GM12878 (cell line): ENCODE measurements around the gene LDB2. TPM values are rescaled to one million over a fixed set of nuclear protein-coding genes. Genes with fewer than 3 reads are reported as not detected.

ENCODE experiments used
- ATAC-seq: fragments of 200-7000 bp; cut with Tn5 transposase; 3 replicates; pipeline ENCODE4 v1.9.1; 2020; ENCODE audit warnings: mild to moderate bottlenecking, moderate library complexity
- BruUV-seq: library from RNA; stranded (reverse); fragments of 400-500 nt; replicated peaks from 2 replicates; lab custom pipeline; 2021; lab: Mats Ljungman, UMichigan
- CTCF ChIA-PET: fragments of 300-600 bp; sonication (Branson Sonifier 250); formaldehyde crosslinking; extraction: SDS; loops from one replicate; lab custom pipeline; 2021; ENCODE audit warnings: inconsistent platforms; lab: Yijun Ruan, JAX
- POLR2A ChIA-PET: fragments of 350-600 bp; formaldehyde crosslinking; extraction: SDS; loops from one replicate; lab custom pipeline; 2021; ENCODE audit warnings: inconsistent platforms; lab: Charles Lee
- RAD21 ChIA-PET: fragments of 300-600 bp; sonication (Branson Sonifier 250); formaldehyde crosslinking; loops from one replicate; lab custom pipeline; 2023; ENCODE audit warnings: antibody characterized with exemption; ENCODE audit not compliant: unreplicated experiment; lab: Charles Lee
- SMC1A ChIA-PET: fragments of 300-600 bp; sonication (Branson Sonifier 250); formaldehyde crosslinking; loops from one replicate; lab custom pipeline; 2023; ENCODE audit not compliant: unreplicated experiment, uncharacterized antibody; lab: Charles Lee
- DNase-seq: peaks from one replicate; pipeline ENCODE4 v3.0.0-alpha.2; 2011; ENCODE audit warnings: low read depth, low spot score
- FAIRE-seq: peaks from 3 replicates; lab custom pipeline; 2011; peaks lifted over from hg19 to GRCh38; lab: Jason Lieb, UNC
- H2AFZ ChIP-seq: 2 replicates; pipeline ENCODE4 v1.6.0; 2011; ENCODE audit warnings: low read depth, low read length, control low read depth; ENCODE audit not compliant: control insufficient read depth
- H3K27ac ChIP-seq: 2 replicates; pipeline ENCODE4 v1.5.1; 2011; ENCODE audit warnings: control low read depth; ENCODE audit not compliant: control insufficient read depth, insufficient read depth
- H3K27me3 ChIP-seq, 2 experiments: replicated peaks in 1 of 2; 2 replicates each; pipeline versions ENCODE4 v1.6.0 to v1.6.1; 2011; ENCODE audit warnings: low read length in 1 of 2; ENCODE audit not compliant: control insufficient read depth in 2 of 2, insufficient read depth in 2 of 2
- H3K36me3 ChIP-seq, 2 experiments: 2 replicates each; pipeline ENCODE4 v1.5.1; 2011; ENCODE audit warnings: low read length in 1 of 2; ENCODE audit not compliant: control insufficient read depth in 2 of 2, insufficient read depth in 2 of 2
- H3K4me1 ChIP-seq: 2 replicates; pipeline ENCODE4 v1.6.1; 2011; ENCODE audit warnings: mild to moderate bottlenecking, low read length, moderate library complexity, mixed read lengths; ENCODE audit not compliant: control insufficient read depth, insufficient read depth
- H3K4me2 ChIP-seq: 2 replicates; pipeline ENCODE4 v1.6.0; 2011; ENCODE audit warnings: control low read depth; ENCODE audit not compliant: control insufficient read depth, insufficient read depth
- H3K4me3 ChIP-seq: fragments of 200-600 bp; sonication (generic); 2 replicates; pipeline ENCODE4 v1.5.1; 2016
- H3K79me2 ChIP-seq: 2 replicates; pipeline ENCODE4 v1.6.0; 2011; ENCODE audit warnings: low read length; ENCODE audit not compliant: control insufficient read depth, insufficient read depth
- H3K9ac ChIP-seq: 2 replicates; pipeline ENCODE4 v1.8.0; 2011; ENCODE audit warnings: low read length, control low read depth, mixed read lengths; ENCODE audit not compliant: control insufficient read depth, insufficient read depth
- H3K9me3 ChIP-seq: replicated peaks from 3 replicates; pipeline ENCODE4 v1.5.1; 2011; ENCODE audit warnings: mild to moderate bottlenecking, low read length; ENCODE audit not compliant: control insufficient read depth, insufficient read depth
- H4K20me1 ChIP-seq: 2 replicates; pipeline ENCODE4 v1.6.0; 2011; ENCODE audit not compliant: control insufficient read depth, insufficient read depth
- BACH1 ChIP-seq: fragments of 450-650 bp; IDR thresholded peaks from 2 replicates; pipeline ENCODE4 v1.6.1; 2017; ENCODE audit warnings: mild to moderate bottlenecking, borderline replicate concordance
- NR2F1 ChIP-seq: fragments of 450-650 bp; conservative IDR thresholded peaks from 2 replicates; pipeline ENCODE4 v1.6.1; 2017; ENCODE audit warnings: mild to moderate bottlenecking
- TCF7 ChIP-seq: IDR thresholded peaks from 2 replicates; pipeline ENCODE4 v1.6.1; 2014; ENCODE audit warnings: antibody characterized with exemption, borderline replicate concordance
- ZNF24 ChIP-seq: fragments of 450-650 bp; IDR thresholded peaks from 2 replicates; pipeline ENCODE4 v1.6.1; 2017; ENCODE audit warnings: antibody characterized with exemption, mild to moderate bottlenecking
- WGBS: methylation state at CpG from one replicate; pipeline ENCODE4 v1.1.6; 2016; ENCODE audit warnings: low lambda C conversion rate; ENCODE audit not compliant: insufficient replicate concordance, insufficient coverage; ENCODE audit errors: missing lambda C conversion rate; 5-methylcytosine and 5-hydroxymethylcytosine counted together
- in situ Hi-C: fragments of 300-500 bp; cut with MboI; formaldehyde crosslinking; loops from 9 replicates; pipeline ENCODE4 v1.14.3; 2018; ENCODE audit warnings: mixed read lengths
- intact Hi-C: fragments of 100-400 bp; cut with micrococcal nuclease; formaldehyde crosslinking; loops from one replicate; pipeline ENCODE4 v1.14.2; 2022; ENCODE audit not compliant: unreplicated experiment
- polyA plus RNA-seq, 11 experiments: library from polyadenylated mRNA; depleted of rRNA in 4 of 11; unstranded in 6 of 11; stranded (reverse) in 5 of 11; fragments of >200 nt; fragmentation: Nextera tagmentation in 4 of 11; fragmentation: Illumina TruSeq in 1 of 11; extraction: Ambion mirVana in 4 of 11; extraction: Trizol in 1 of 11; gene quantifications; 1 replicate in 1 of 11; 2 replicates in 10 of 11; pipeline versions ENCODE4 v1.2.1 to v1.2.3, GENCODE V29; 2011 to 2016; ENCODE audit warnings: inconsistent platforms in 2 of 11, missing spikeins in 2 of 11, low read depth in 1 of 11
- total RNA-seq, 4 experiments: library from RNA; depleted of rRNA in 3 of 4; stranded (reverse); fragments of >200 nt in 3 of 4; fragmentation: Illumina TruSeq in 1 of 4; extraction: Trizol in 1 of 4; gene quantifications; 2 replicates each; pipeline versions ENCODE4 v1.2.1 to v1.2.3, GENCODE V29; 2013 to 2021
- TF ChIP-seq, protein P1 (sequence below): IDR thresholded peaks from 2 replicates; pipeline ENCODE4 v1.6.1; 2012; ENCODE audit warnings: mild to moderate bottlenecking, low read depth, low read length
- TF ChIP-seq, protein P2 (sequence below): fragments of 150-350 bp; IDR thresholded peaks from 2 replicates; pipeline ENCODE4 v1.6.1; 2016; ENCODE audit warnings: low read depth, low read length
- TF ChIP-seq, protein P3 (sequence below): fragments of 450-650 bp; formaldehyde crosslinking; IDR thresholded peaks from 2 replicates; pipeline ENCODE4 v1.5.0; 2022; ENCODE audit warnings: mild to moderate bottlenecking, missing genetic modification characterization
- TF ChIP-seq, protein P4 (sequence below): IDR thresholded peaks from 2 replicates; pipeline ENCODE4 v1.6.1; 2012; ENCODE audit warnings: low read depth, low read length, improper control_type of control experiment

Gene LDB2
- total and polyA plus RNA-seq, 10 of the 15 experiments (the other 5 are each of a cell fraction or from before 2014, with no cell fraction given): 0.15 TPM; not detected in 9

DNA sequence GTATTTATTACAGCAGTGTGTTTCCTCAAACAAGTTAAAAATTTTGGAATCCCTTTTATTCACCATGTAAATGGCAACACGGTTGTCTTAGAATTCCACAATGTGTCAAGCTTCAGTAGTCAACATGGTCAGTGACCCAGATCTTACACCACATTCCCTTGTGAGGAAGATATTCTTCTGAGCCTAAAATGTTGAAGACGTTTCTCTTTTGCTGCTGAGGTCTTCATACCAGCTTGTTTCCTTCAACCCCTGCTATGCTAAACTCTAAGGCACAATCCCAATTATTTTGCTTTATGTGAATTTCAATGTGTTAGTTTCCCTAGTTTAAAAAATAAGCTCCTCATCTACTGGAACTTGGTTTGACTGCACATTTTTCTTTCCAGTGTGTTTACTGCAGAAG, 17.6 kb upstream of the LDB2 start:
- ATAC-seq (no peak), FAIRE-seq (no peak), DNase-seq (no peak)
- Histone ChIP-seq H3K36me3 (no peaks in the 10 kb centered on the region), H3K79me2 (no peaks in the 10 kb centered on the region), H3K9ac (no peak overlapping the region), H3K4me1 (no peaks in the 10 kb centered on the region), H3K27me3 (no peaks in the 10 kb centered on the region), H3K4me3 (no peak overlapping the region), H3K4me2 (no peak overlapping the region), H3K27ac (no peak overlapping the region), H4K20me1 (no peaks in the 10 kb centered on the region), H2AFZ (no peak overlapping the region), H3K9me3 (no peaks in the 10 kb centered on the region)
- intact Hi-C loops: loop anchor here (1.0 to 10.0 kb wide), 4 partner anchors 209 to 629 kb away; no protein-coding TSS in a partner anchor
- BruUV-seq: no TSS peak
- WGBS: 49% methylated on average over 2 of the region's 2 CpGs
- POLR2A ChIA-PET: interaction anchor here (0.6 kb wide), 1 partner anchor 25 kb away, joined by 3 read pairs; no protein-coding TSS in a partner anchor
- SMC1A ChIA-PET: interaction anchor here (0.7 to 2.1 kb wide), 6 partner anchors 10 to 556 kb away, joined by 3 to 11 read pairs (median 6); no protein-coding TSS in a partner anchor
- in situ Hi-C loops: loop anchor here (10.0 kb wide), 1 partner anchor 409 kb away; no protein-coding TSS in a partner anchor
- CTCF ChIA-PET: interaction anchor here (0.6 to 2.5 kb wide), 30 partner anchors 8 to 936 kb away, joined by 3 to 25 read pairs (median 4); no protein-coding TSS in a partner anchor
- RAD21 ChIA-PET: interaction anchor here (0.6 to 1.9 kb wide), 5 partner anchors 406 to 556 kb away, joined by 3 to 13 read pairs (median 5); no protein-coding TSS in a partner anchor
- TF ChIP-seq, protein P1, sequence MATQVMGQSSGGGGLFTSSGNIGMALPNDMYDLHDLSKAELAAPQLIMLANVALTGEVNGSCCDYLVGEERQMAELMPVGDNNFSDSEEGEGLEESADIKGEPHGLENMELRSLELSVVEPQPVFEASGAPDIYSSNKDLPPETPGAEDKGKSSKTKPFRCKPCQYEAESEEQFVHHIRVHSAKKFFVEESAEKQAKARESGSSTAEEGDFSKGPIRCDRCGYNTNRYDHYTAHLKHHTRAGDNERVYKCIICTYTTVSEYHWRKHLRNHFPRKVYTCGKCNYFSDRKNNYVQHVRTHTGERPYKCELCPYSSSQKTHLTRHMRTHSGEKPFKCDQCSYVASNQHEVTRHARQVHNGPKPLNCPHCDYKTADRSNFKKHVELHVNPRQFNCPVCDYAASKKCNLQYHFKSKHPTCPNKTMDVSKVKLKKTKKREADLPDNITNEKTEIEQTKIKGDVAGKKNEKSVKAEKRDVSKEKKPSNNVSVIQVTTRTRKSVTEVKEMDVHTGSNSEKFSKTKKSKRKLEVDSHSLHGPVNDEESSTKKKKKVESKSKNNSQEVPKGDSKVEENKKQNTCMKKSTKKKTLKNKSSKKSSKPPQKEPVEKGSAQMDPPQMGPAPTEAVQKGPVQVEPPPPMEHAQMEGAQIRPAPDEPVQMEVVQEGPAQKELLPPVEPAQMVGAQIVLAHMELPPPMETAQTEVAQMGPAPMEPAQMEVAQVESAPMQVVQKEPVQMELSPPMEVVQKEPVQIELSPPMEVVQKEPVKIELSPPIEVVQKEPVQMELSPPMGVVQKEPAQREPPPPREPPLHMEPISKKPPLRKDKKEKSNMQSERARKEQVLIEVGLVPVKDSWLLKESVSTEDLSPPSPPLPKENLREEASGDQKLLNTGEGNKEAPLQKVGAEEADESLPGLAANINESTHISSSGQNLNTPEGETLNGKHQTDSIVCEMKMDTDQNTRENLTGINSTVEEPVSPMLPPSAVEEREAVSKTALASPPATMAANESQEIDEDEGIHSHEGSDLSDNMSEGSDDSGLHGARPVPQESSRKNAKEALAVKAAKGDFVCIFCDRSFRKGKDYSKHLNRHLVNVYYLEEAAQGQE: no peak
- no peak for TF ChIP-seq ZNF24
- TF ChIP-seq BACH1: no peak
- TF ChIP-seq, protein P2, sequence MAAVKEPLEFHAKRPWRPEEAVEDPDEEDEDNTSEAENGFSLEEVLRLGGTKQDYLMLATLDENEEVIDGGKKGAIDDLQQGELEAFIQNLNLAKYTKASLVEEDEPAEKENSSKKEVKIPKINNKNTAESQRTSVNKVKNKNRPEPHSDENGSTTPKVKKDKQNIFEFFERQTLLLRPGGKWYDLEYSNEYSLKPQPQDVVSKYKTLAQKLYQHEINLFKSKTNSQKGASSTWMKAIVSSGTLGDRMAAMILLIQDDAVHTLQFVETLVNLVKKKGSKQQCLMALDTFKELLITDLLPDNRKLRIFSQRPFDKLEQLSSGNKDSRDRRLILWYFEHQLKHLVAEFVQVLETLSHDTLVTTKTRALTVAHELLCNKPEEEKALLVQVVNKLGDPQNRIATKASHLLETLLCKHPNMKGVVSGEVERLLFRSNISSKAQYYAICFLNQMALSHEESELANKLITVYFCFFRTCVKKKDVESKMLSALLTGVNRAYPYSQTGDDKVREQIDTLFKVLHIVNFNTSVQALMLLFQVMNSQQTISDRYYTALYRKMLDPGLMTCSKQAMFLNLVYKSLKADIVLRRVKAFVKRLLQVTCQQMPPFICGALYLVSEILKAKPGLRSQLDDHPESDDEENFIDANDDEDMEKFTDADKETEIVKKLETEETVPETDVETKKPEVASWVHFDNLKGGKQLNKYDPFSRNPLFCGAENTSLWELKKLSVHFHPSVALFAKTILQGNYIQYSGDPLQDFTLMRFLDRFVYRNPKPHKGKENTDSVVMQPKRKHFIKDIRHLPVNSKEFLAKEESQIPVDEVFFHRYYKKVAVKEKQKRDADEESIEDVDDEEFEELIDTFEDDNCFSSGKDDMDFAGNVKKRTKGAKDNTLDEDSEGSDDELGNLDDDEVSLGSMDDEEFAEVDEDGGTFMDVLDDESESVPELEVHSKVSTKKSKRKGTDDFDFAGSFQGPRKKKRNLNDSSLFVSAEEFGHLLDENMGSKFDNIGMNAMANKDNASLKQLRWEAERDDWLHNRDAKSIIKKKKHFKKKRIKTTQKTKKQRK: no peak
- TF ChIP-seq, protein P3, sequence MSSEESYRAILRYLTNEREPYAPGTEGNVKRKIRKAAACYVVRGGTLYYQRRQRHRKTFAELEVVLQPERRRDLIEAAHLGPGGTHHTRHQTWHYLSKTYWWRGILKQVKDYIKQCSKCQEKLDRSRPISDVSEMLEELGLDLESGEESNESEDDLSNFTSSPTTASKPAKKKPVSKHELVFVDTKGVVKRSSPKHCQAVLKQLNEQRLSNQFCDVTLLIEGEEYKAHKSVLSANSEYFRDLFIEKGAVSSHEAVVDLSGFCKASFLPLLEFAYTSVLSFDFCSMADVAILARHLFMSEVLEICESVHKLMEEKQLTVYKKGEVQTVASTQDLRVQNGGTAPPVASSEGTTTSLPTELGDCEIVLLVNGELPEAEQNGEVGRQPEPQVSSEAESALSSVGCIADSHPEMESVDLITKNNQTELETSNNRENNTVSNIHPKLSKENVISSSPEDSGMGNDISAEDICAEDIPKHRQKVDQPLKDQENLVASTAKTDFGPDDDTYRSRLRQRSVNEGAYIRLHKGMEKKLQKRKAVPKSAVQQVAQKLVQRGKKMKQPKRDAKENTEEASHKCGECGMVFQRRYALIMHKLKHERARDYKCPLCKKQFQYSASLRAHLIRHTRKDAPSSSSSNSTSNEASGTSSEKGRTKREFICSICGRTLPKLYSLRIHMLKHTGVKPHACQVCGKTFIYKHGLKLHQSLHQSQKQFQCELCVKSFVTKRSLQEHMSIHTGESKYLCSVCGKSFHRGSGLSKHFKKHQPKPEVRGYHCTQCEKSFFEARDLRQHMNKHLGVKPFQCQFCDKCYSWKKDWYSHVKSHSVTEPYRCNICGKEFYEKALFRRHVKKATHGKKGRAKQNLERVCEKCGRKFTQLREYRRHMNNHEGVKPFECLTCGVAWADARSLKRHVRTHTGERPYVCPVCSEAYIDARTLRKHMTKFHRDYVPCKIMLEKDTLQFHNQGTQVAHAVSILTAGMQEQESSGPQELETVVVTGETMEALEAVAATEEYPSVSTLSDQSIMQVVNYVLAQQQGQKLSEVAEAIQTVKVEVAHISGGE (CRISPR knock-in tag): no peak
- no peak for TF ChIP-seq NR2F1
- TF ChIP-seq TCF7: no peak
- TF ChIP-seq, protein P4, sequence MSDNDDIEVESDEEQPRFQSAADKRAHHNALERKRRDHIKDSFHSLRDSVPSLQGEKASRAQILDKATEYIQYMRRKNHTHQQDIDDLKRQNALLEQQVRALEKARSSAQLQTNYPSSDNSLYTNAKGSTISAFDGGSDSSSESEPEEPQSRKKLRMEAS: no peak
